Embryonic facial prominence (tissue), 1 donor: ENCODE measurements around the gene ZIC4.

Experiments used
- DNase-seq: peaks from one replicate; pipeline ENCODE4 v3.0.0-alpha.2; 2016; ENCODE audit errors: extremely low spot score

Gene ZIC4

GRCh38 chr3:147355753-147356090 is 50.6 kb downstream of the ZIC4 start:
- no peak for DNase-seq

- DNase-seq, result no peak
Observed at GRCh38 chr3:147355084-147355752, 51.1 kb downstream of the ZIC4 start.

GRCh38 chr3:147354623-147355022 is 51.7 kb downstream of the ZIC4 start:
- DNase-seq, result no peak

- no peak for DNase-seq
Observed at GRCh38 chr3:147351301-147351700, 55.0 kb downstream of the ZIC4 start.

GRCh38 chr3:147348976-147349375 is 57.4 kb downstream of the ZIC4 start:
- no peak for DNase-seq

GRCh38 chr3:147343926-147344325 is 62.4 kb downstream of the ZIC4 start:
- no peak for DNase-seq

GRCh38 chr3:147341727-147342126 is 64.6 kb downstream of the ZIC4 start:
- no peak for DNase-seq

GRCh38 chr3:147336543-147337278 is 69.6 kb downstream of the ZIC4 start:
- no peak for DNase-seq
